IMR-90 (cell line): ENCODE results near the gene MCMBP.

Source experiments
- CEBPB ChIP-seq: IDR thresholded peaks from 2 replicates; pipeline ENCODE4 v1.6.1; 2012; ENCODE audit warnings: low read depth, low read length, improper control_type of control experiment
- CHD1 ChIP-seq: IDR thresholded peaks from 2 replicates; pipeline ENCODE4 v1.6.1; 2012; ENCODE audit warnings: low read depth, low read length, improper control_type of control experiment
- CTCF ChIP-seq: conservative IDR thresholded peaks from 2 replicates; pipeline ENCODE4 v1.5.1; 2012; ENCODE audit warnings: mild to moderate bottlenecking, low read depth, low read length, improper control_type of control experiment
- ELK1 ChIP-seq: fragments of 150-350 bp; IDR thresholded peaks from 2 replicates; pipeline ENCODE4 v1.6.1; 2016; ENCODE audit warnings: low read depth, mild to moderate bottlenecking, low read length, moderate library complexity, borderline replicate concordance
- MAFK ChIP-seq: IDR thresholded peaks from 2 replicates; pipeline ENCODE4 v1.6.1; 2012; ENCODE audit warnings: low read depth, low read length, improper control_type of control experiment
- MAZ ChIP-seq: IDR thresholded peaks from 2 replicates; pipeline ENCODE4 v1.6.1; 2012; ENCODE audit warnings: low read depth, mild to moderate bottlenecking, low read length, improper control_type of control experiment, moderate library complexity, borderline replicate concordance
- MXI1 ChIP-seq: IDR thresholded peaks from 2 replicates; pipeline ENCODE4 v1.6.1; 2012; ENCODE audit warnings: low read depth, mild to moderate bottlenecking, low read length, moderate library complexity, borderline replicate concordance
- NFE2L2 ChIP-seq: fragments of 150-350 bp; IDR thresholded peaks from 2 replicates; pipeline ENCODE4 v1.6.1; 2016; ENCODE audit warnings: low read depth, mild to moderate bottlenecking, low read length
- POLR2A ChIP-seq: IDR thresholded peaks from 2 replicates; pipeline ENCODE4 v1.6.1; 2012; ENCODE audit warnings: mild to moderate bottlenecking, low read depth, low read length
- RAD21 ChIP-seq: IDR thresholded peaks from 2 replicates; pipeline ENCODE4 v1.6.1; 2012; ENCODE audit warnings: low read length, improper control_type of control experiment
- RCOR1 ChIP-seq: IDR thresholded peaks from 2 replicates; pipeline ENCODE4 v1.6.1; 2012; ENCODE audit warnings: mild to moderate bottlenecking, low read length, improper control_type of control experiment; ENCODE audit not compliant: insufficient replicate concordance
- RFX5 ChIP-seq: IDR thresholded peaks from 2 replicates; pipeline ENCODE4 v1.8.0; 2012; ENCODE audit warnings: low read depth, mild to moderate bottlenecking, low read length, moderate library complexity
- SMC3 ChIP-seq: fragments of 150-350 bp; IDR thresholded peaks from 2 replicates; pipeline ENCODE4 v1.6.1; 2016; ENCODE audit warnings: low read depth, mild to moderate bottlenecking, antibody characterized with exemption, low read length, moderate library complexity
- TF ChIP-seq, protein P1 (sequence below): fragments of 150-350 bp; IDR thresholded peaks from 2 replicates; pipeline ENCODE4 v1.6.1; 2017; ENCODE audit warnings: mild to moderate bottlenecking, antibody characterized with exemption, low read length, low read depth

DNA sequence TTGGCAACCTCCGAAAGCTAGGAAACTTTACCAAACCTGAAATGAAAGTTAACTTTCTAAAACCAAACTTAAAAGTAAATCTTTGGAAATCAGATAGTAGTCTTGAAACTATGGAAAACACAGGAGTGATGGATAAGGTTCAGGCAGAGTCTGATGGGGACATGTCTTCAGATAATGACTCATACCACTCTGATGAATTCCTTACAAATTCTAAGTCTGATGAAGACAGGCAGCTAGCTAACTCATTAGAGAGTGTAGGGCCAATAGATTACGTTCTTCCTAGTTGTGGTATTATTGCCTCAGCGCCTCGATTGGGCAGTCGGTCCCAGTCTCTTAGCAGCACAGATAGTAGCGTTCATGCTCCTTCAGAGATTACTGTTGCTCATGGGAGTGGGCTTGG, 45.9 kb downstream of the MCMBP start:
- TF ChIP-seq POLR2A: no peak
- TF ChIP-seq MAFK: no peak
- TF ChIP-seq CTCF: no peak
- TF ChIP-seq CHD1: no peak
- TF ChIP-seq MAZ: no peak
- TF ChIP-seq NFE2L2: no peak
- no peak for TF ChIP-seq ELK1
- TF ChIP-seq, protein P1, sequence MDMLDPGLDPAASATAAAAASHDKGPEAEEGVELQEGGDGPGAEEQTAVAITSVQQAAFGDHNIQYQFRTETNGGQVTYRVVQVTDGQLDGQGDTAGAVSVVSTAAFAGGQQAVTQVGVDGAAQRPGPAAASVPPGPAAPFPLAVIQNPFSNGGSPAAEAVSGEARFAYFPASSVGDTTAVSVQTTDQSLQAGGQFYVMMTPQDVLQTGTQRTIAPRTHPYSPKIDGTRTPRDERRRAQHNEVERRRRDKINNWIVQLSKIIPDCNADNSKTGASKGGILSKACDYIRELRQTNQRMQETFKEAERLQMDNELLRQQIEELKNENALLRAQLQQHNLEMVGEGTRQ: no peak
- no peak for TF ChIP-seq RFX5
- no peak for TF ChIP-seq CEBPB
- no peak for TF ChIP-seq RAD21
- TF ChIP-seq MXI1: no peak
- no peak for TF ChIP-seq SMC3
- no peak for TF ChIP-seq RCOR1
